GM18511 (cell line): ENCODE measurements around the gene ALOX12B.
"Not testable (repeated sequence)": the region's sequence is repeated elsewhere in the genome, so short reads cannot be mapped to it uniquely, and the experiment has no call there.

Experiments used
- ATAC-seq: cut with Tn5 transposase; IDR thresholded peaks from one replicate; pipeline ENCODE4 v1.9.1; 2021; ENCODE audit warnings: mild to moderate bottlenecking, moderate library complexity; ENCODE audit not compliant: unreplicated experiment

The ALOX12B gene

GRCh38 chr17:8119581-8120519 lies 32.3 kb upstream of the ALOX12B start:
- ATAC-seq = peak; percentile 35

GRCh38 chr17:8118769-8119580 lies 31.5 kb upstream of the ALOX12B start:
- peak; percentile 49 for ATAC-seq

- ATAC-seq = no peak
Measured at GRCh38 chr17:8117980-8118768, 30.7 kb upstream of the ALOX12B start, which contains the start of gene ALOXE3. Gene ALOXE3, minus strand, starts transcription at chr17:8118514. Its CDS starts 524 bp downstream, at chr17:8117990.

- no peak for ATAC-seq
Measured at GRCh38 chr17:8117367-8117979, 30.0 kb upstream of the ALOX12B start.

- ATAC-seq = no peak
Measured at GRCh38 chr17:8116776-8117175, 29.3 kb upstream of the ALOX12B start.

GRCh38 chr17:8110907-8111306 lies 23.4 kb upstream of the ALOX12B start:
- no peak for ATAC-seq

GRCh38 chr17:8110456-8110804 lies 22.9 kb upstream of the ALOX12B start:
- ATAC-seq = no peak

GRCh38 chr17:8109661-8110455 lies 22.3 kb upstream of the ALOX12B start:
- no peak for ATAC-seq

GRCh38 chr17:8108972-8109660 lies 21.6 kb upstream of the ALOX12B start:
- no peak for ATAC-seq

GRCh38 chr17:8106980-8107379 lies 19.5 kb upstream of the ALOX12B start:
- not testable (repeated sequence) for ATAC-seq

GRCh38 chr17:8105957-8106398 lies 18.5 kb upstream of the ALOX12B start:
- ATAC-seq = no peak

GRCh38 chr17:8104911-8105310 lies 17.4 kb upstream of the ALOX12B start:
- no peak for ATAC-seq

- ATAC-seq = no peak
Measured at GRCh38 chr17:8103549-8103948, 16.0 kb upstream of the ALOX12B start.

- no peak for ATAC-seq
Measured at GRCh38 chr17:8101721-8102120, 14.2 kb upstream of the ALOX12B start.

- no peak for ATAC-seq
Measured at GRCh38 chr17:8100763-8101162, 13.2 kb upstream of the ALOX12B start.

- ATAC-seq = no peak
Measured at GRCh38 chr17:8100111-8100510, 12.6 kb upstream of the ALOX12B start.

GRCh38 chr17:8096541-8096940 lies 9.0 kb upstream of the ALOX12B start:
- ATAC-seq = no peak

- no peak for ATAC-seq
Measured at GRCh38 chr17:8095361-8095760, 7.8 kb upstream of the ALOX12B start.

- ATAC-seq = no peak
Measured at GRCh38 chr17:8091033-8091687, 3.6 kb upstream of the ALOX12B start.
